HG02970 (cell line): Measurements from ENCODE around the gene THBS1.

Source experiments
- ATAC-seq: cut with Tn5 transposase; IDR thresholded peaks from one replicate; pipeline ENCODE4 v1.9.1; 2021; ENCODE audit warnings: mild to moderate bottlenecking, moderate library complexity, moderate number of reproducible peaks; ENCODE audit not compliant: unreplicated experiment, low FRiP score

THBS1 gene

DNA sequence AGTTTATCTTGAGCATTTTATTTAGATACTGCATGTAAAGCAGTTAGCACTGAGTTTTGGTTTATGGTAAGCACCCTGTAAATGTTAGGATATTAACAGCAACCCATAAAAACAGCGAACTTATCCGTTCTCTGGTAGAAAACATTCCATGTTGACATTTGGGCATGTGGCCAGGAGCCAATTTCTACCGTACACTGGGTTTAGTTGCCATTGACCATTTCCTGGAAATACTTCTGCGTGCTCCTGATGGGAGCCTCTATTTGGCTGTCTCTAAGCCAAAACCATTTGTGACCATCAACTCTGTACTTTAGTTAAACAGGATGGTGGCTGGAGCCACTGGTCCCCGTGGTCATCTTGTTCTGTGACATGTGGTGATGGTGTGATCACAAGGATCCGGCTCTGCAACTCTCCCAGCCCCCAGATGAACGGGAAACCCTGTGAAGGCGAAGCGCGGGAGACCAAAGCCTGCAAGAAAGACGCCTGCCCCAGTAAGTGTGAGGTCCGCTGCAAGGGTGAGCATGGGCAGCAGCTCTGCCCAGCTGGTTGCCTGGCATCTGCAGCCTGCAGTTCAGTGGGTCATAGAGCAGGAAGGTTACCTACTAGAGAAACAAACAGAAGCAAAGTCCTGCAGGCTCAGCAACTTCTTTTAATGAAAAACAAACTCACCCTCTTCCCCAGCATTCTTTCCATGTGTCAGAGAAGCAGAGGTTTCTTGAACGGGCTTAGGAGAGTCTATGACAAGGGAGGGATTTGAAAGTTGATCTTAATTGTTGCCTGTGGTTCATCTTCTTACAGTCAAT lies 7.1 kb downstream of the THBS1 start:
- no peak for ATAC-seq

DNA sequence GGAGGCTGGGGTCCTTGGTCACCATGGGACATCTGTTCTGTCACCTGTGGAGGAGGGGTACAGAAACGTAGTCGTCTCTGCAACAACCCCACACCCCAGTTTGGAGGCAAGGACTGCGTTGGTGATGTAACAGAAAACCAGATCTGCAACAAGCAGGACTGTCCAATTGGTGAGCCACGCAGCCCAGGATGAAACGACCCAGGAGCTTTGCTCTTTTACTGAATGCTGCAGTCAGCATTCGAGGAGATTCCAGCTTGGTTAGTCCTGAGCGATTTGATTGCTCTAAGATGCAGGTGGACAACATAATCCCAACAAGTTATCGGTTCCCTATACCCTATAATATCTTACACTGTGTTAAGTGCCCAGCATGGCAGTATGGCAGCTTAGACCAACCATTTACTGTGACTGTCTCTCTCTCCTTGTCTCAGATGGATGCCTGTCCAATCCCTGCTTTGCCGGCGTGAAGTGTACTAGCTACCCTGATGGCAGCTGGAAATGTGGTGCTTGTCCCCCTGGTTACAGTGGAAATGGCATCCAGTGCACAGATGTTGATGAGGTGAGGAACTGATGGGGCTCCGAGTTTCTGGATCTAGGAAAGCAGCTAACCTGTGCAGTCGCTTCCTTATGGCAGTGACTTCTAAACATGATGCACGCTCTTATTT lies 7.8 kb downstream of the THBS1 start:
- ATAC-seq: no peak

DNA sequence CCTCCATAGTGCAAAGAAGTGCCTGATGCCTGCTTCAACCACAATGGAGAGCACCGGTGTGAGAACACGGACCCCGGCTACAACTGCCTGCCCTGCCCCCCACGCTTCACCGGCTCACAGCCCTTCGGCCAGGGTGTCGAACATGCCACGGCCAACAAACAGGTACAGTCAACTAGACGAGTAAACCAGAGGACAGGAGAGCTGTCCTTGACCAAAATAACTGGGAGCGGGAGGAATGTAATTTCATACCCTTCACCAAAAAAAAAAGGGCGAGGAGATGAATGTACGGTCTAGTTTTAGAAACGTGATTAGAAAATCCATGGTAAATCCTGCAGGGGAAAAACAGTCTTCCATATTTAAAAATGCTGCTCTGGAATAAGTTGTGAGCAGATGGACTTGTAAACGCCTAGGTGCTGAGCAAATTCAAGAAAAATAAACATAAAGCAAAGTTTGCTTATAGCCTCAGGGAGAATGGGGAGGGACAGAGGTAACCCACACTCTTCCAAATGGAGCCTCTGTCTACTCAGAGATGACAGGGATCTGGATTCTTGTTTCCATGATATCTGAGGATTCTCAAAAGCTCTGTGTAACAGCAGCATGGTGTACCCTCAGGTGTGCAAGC lies 8.4 kb downstream of the THBS1 start:
- ATAC-seq: no peak

DNA sequence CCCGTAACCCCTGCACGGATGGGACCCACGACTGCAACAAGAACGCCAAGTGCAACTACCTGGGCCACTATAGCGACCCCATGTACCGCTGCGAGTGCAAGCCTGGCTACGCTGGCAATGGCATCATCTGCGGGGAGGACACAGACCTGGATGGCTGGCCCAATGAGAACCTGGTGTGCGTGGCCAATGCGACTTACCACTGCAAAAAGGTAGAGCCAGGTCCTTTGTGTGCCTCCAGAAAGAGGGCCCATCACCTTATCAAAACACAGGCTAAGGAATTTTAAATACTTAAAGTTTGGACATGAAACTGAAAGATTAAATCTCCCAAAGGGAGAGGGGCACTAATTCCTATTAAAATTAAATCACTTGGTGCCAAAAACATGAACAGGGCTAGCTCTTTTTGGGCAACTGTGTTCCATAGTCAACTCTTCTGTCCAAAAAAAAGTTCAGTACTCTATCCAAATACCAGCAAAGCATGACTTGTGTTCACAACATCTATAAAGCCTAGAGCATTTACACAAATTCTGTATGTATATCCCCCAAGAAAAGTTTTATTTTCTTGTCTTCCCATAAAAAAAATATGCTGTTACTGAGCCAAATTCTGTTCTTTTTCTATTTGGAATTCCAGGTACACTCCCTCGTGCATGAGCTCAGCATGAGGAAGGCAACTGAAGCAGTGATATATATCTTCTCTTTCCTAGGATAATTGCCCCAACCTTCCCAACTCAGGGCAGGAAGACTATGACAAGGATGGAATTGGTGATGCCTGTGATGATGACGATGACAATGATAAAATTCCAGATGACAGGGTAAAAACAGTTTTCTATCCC lies 9.2 kb downstream of the THBS1 start:
- ATAC-seq: no peak

DNA sequence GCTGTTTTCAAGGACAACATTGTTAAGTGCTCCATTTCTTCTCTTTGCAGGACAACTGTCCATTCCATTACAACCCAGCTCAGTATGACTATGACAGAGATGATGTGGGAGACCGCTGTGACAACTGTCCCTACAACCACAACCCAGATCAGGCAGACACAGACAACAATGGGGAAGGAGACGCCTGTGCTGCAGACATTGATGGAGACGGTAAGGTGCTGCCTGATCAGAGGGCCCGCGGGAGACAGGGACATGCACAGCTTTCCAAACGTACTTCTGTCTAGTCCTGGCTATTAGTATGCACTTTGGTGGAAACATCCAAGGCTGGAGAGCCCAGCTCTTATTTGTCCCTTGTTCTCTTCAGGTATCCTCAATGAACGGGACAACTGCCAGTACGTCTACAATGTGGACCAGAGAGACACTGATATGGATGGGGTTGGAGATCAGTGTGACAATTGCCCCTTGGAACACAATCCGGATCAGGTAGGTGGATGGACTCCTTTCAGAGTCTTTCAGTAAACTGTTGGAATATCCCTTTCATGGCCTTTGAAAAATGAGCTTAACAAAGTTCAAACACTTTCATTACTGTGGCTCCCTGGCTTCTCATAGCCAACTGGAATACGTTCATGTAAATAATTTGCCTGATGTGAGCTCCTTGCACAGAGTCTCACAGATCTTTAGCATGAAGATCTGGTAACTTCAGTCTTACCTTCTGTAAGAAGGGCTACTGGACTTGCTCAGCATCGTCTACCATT lies 10.4 kb downstream of the THBS1 start:
- no peak for ATAC-seq

DNA sequence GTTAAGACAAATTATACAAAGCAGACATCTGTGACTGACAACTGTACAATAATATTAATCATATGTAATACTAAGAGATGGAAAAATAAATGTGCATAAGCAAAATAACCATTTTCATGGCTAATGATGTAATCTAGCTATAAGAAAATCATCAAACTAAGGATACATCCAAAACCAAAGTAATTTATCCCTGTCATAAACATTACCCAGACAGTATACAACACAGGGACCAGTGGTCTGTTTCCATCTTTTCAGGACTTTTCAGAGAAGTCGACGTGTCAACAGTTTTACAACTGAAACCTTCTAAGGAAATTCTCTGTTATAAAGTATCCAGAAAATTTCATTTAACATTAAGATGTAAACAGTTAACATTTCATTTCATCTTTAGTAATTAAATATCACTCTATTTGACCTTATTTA lies 11.0 kb downstream of the THBS1 start:
- ATAC-seq: no peak

DNA sequence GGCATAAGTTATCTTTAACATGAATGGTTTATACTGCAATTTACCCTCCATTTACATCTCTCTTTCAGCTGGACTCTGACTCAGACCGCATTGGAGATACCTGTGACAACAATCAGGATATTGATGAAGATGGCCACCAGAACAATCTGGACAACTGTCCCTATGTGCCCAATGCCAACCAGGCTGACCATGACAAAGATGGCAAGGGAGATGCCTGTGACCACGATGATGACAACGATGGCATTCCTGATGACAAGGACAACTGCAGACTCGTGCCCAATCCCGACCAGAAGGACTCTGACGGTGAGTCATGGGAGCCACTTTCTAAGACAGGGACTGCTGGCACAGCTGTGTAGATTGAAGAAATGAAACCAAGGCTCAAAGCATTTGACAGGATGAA lies 11.6 kb downstream of the THBS1 start:
- ATAC-seq: no peak

DNA sequence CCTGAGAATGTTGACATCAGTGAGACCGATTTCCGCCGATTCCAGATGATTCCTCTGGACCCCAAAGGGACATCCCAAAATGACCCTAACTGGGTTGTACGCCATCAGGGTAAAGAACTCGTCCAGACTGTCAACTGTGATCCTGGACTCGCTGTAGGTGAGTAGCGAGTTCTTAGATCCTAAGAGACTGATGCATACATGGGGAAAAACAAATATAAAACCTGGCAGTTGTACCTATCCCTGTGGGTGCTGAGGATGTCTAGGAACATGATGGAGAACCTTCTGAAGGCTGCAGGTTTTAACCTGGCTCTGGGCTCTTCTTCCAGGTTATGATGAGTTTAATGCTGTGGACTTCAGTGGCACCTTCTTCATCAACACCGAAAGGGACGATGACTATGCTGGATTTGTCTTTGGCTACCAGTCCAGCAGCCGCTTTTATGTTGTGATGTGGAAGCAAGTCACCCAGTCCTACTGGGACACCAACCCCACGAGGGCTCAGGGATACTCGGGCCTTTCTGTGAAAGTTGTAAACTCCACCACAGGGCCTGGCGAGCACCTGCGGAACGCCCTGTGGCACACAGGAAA lies 12.3 kb downstream of the THBS1 start:
- ATAC-seq: no peak

DNA sequence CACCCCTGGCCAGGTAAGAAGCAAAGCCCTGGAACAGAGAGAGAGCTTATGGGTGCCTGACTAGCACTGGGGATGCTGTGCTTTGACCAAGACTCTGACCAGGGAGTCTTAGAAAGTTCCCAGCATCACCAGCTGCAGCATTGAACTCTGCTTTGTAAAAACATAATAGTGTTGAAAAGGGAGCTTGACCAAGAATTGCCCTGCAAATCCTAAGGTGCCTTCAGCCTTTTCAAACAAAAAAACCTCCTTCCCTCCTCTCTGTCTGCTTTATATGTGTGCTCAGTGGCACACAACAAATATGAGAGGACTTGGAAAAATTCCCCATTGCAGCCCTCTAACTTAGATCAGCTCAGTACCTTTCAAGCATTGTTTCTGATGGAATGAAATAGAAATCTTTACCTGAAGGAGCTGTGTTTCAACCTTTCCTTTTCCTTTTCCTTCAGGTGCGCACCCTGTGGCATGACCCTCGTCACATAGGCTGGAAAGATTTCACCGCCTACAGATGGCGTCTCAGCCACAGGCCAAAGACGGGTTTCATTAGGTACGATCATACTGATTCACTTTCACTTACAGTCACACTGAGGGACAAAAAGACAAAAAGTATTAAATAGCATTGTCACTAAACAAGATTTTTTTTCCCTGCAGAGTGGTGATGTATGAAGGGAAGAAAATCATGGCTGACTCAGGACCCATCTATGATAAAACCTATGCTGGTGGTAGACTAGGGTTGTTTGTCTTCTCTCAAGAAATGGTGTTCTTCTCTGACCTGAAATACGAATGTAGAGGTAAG lies 13.0 kb downstream of the THBS1 start:
- ATAC-seq: no peak

DNA sequence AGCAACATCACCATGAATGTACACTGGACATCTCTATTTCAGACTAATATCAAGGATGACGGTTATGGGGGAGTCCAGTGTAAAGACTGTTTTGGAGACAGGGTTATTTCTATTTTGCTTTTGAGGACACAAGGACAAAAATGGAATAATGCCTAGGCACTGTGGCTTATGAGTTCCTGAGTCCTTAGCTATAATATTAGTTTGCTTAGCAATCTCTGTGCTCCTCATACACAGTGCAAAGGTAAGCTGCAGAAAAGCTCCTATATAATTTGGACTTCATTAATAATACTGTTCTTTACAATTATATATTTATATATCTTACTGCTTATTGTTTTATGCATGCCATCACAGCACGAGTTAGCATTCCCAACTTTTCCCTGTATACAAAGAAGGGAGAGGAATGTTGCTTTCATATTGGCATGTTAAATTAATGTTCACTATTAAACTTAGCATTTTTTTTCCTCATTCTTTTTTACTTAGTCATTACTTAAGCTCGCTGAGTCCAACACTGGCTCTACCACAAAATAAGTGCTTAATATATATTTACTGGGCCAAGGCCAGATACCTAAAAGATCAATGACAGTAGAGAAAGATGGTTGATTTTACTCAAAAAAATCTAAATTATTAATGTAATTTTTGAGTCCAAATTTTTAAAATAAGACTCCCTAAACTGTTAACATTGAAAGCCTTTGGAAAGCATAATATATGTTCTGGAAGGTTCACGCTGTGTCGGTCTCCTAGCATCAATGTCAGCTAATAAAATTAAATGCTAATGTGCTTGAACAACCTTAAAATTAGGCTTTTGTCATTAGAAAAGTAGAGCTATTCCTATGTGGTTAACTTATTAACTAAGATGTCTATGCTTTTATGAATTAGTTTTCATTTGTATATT lies 13.8 kb downstream of the THBS1 start:
- no peak for ATAC-seq

DNA sequence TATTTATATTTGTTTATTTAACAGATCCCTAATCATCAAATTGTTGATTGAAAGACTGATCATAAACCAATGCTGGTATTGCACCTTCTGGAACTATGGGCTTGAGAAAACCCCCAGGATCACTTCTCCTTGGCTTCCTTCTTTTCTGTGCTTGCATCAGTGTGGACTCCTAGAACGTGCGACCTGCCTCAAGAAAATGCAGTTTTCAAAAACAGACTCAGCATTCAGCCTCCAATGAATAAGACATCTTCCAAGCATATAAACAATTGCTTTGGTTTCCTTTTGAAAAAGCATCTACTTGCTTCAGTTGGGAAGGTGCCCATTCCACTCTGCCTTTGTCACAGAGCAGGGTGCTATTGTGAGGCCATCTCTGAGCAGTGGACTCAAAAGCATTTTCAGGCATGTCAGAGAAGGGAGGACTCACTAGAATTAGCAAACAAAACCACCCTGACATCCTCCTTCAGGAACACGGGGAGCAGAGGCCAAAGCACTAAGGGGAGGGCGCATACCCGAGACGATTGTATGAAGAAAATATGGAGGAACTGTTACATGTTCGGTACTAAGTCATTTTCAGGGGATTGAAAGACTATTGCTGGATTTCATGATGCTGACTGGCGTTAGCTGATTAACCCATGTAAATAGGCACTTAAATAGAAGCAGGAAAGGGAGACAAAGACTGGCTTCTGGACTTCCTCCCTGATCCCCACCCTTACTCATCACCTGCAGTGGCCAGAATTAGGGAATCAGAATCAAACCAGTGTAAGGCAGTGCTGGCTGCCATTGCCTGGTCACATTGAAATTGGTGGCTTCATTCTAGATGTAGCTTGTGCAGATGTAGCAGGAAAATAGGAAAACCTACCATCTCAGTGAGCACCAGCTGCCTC lies 14.7 kb downstream of the THBS1 start:
- no peak for ATAC-seq

DNA sequence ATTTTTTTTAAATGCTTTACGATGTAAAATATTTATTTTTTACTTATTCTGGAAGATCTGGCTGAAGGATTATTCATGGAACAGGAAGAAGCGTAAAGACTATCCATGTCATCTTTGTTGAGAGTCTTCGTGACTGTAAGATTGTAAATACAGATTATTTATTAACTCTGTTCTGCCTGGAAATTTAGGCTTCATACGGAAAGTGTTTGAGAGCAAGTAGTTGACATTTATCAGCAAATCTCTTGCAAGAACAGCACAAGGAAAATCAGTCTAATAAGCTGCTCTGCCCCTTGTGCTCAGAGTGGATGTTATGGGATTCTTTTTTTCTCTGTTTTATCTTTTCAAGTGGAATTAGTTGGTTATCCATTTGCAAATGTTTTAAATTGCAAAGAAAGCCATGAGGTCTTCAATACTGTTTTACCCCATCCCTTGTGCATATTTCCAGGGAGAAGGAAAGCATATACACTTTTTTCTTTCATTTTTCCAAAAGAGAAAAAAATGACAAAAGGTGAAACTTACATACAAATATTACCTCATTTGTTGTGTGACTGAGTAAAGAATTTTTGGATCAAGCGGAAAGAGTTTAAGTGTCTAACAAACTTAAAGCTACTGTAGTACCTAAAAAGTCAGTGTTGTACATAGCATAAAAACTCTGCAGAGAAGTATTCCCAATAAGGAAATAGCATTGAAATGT lies 15.6 kb downstream of the THBS1 start:
- no peak for ATAC-seq

DNA sequence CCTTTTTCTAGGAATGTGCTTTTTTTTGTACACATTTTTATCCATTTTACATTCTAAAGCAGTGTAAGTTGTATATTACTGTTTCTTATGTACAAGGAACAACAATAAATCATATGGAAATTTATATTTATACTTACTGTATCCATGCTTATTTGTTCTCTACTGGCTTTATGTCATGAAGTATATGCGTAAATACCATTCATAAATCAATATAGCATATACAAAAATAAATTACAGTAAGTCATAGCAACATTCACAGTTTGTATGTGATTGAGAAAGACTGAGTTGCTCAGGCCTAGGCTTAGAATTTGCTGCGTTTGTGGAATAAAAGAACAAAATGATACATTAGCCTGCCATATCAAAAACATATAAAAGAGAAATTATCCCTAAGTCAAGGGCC lies 16.5 kb downstream of the THBS1 start:
- no peak for ATAC-seq

DNA sequence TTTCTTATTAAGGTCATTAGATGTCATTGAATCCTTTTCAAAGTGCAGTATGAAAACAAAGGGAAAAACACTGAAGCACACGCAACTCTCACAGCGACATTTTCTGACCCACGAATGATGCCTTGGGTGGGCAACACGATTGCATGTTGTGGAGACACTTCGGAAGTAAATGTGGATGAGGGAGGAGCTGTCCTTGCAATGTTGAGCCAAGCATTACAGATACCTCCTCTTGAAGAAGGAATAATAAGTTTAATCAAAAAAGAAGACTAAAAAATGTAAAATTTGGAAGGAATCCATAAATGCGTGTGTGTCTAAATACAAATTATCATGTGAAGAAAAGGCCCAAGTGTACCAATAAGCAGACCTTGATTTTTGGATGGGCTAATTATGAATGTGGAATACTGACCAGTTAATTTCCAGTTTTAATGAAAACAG lies 16.9 kb downstream of the THBS1 start:
- no peak for ATAC-seq

DNA sequence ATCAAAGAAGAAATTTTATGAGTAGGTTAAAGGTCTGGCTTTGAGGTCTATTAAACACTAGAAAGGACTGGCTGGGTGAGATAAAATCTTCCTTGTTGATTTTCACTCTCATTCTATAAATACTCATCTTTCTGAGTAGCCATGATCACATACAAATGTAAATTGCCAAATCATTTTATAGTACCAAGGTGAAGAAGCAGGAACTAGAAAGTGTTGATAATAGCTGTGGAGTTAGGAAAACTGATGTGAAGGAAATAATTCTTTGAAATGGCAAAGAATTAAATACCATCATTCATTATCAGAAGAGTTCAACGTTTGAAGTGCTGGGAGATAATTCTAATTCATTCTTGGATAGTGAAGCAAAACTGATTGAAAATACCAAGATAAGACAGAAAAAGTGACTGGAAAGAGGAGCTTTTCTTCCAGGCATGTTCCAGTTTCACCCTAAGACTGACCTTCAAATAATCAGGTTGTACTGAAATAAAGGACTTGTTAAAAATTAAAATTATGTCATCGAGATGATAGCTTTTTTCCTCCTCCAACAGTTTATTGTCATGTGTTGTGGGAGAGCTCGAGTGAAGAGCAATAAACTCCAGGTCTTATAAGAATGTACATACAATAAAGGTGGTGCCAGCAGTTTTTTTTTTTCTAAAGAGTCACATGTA lies 17.4 kb downstream of the THBS1 start:
- no peak for ATAC-seq
